Lung (tissue), 12 donors: ENCODE data around the gene CFAP100. TPM values are rescaled to one million over a fixed set of nuclear protein-coding genes. Genes with fewer than 3 reads are reported as not detected.

Source experiments
- ATAC-seq: fragments of 200-7000 bp; cut with Tn5 transposase; one replicate; pipeline ENCODE4 v1.9.1; 2020; ENCODE audit warnings: moderate number of reproducible peaks; ENCODE audit not compliant: insufficient read depth, low FRiP score
- DNase-seq, 3 donors: peaks; one replicate each; pipeline ENCODE4 v3.0.0-alpha.2; 2013 to 2017
- H3K27ac ChIP-seq, 2 donors: one replicate each; pipeline ENCODE4 v1.5.1; 2013; ENCODE audit warnings: mild to moderate bottlenecking in 2 of 2, moderate library complexity in 2 of 2, control low read depth in 1 of 2, inconsistent platforms in 1 of 2, low read depth in 1 of 2, low read length in 1 of 2
- H3K27me3 ChIP-seq, 3 donors: one replicate each; pipeline ENCODE4 v1.5.1; 2013; ENCODE audit warnings: low read length in 2 of 3; ENCODE audit not compliant: control insufficient read depth in 3 of 3, insufficient read depth in 3 of 3
- H3K36me3 ChIP-seq, 4 donors: one replicate each; pipeline ENCODE4 v1.5.1; 2013; ENCODE audit warnings: low read length in 4 of 4, mild to moderate bottlenecking in 1 of 4, moderate library complexity in 1 of 4; ENCODE audit not compliant: control insufficient read depth in 4 of 4, insufficient read depth in 4 of 4
- H3K4me1 ChIP-seq, 5 donors: one replicate each; pipeline ENCODE4 v1.5.1; 2013; ENCODE audit warnings: low read length in 5 of 5, mild to moderate bottlenecking in 2 of 5, moderate library complexity in 1 of 5; ENCODE audit not compliant: control insufficient read depth in 5 of 5, insufficient read depth in 5 of 5
- H3K4me3 ChIP-seq: one replicate; pipeline ENCODE4 v1.5.1; 2013; ENCODE audit warnings: mild to moderate bottlenecking, control low read depth, moderate library complexity
- H3K9ac ChIP-seq, 2 donors: one replicate each; pipeline ENCODE4 v1.5.1; 2013; ENCODE audit warnings: low read length in 2 of 2, control low read depth in 1 of 2; ENCODE audit not compliant: insufficient read depth in 1 of 2
- H3K9me3 ChIP-seq, 4 donors: one replicate each; pipeline ENCODE4 v1.5.1; 2013; ENCODE audit warnings: low read length in 3 of 4, mild to moderate bottlenecking in 1 of 4, moderate library complexity in 1 of 4; ENCODE audit not compliant: control insufficient read depth in 4 of 4, insufficient read depth in 3 of 4
- CTCF ChIP-seq: IDR thresholded peaks from 2 replicates; pipeline ENCODE4 v1.5.1; 2012; ENCODE audit warnings: mild to moderate bottlenecking; ENCODE audit errors: control extremely low read depth, extremely low read depth
- whole genome bisulfite sequencing, 2 donors: extraction: QIAGEN DNeasy Blood & Tissue Kit; methylation state at CpG; one replicate each; pipeline ENCODE4 v1.1.7; 2013; 5-methylcytosine and 5-hydroxymethylcytosine counted together
- polyA plus RNA-seq, 2 donors: library from polyadenylated mRNA; stranded (reverse); fragments of 200-250 nt; gene quantifications; one replicate each; pipeline ENCODE4 v1.2.1, GENCODE V29; 2013
- total RNA-seq, 2 donors: library from RNA; depleted of rRNA in 1 of 2; stranded (reverse); fragments of >200 nt in 1 of 2; gene quantifications; one replicate each; pipeline ENCODE4 v1.2.1, GENCODE V29; 2014 to 2021
- donor health status: control.
- donor health status: control.
- donor health status: Bipolar disorder and iron deficiency.
- donor health status: healthy.
- donor health status: DM: yes; HTN: yes; CAD: no.

The CFAP100 gene
- total and polyA plus RNA-seq, 4 donors: 7.7 to 31.9 (median 11.5) TPM

GRCh38 chr3:126459111-126459762 lies 64.5 kb downstream of the CFAP100 start:
- no peaks in the 10 kb centered on the region for H3K4me1 ChIP-seq
- H3K4me3 ChIP-seq: no peak overlapping the region
- H3K36me3 ChIP-seq: peaks cover 23 to 55% (median 33%) of the 10 kb centered on the region in 4 donors
- DNase-seq (peak in 1 of 3 donors; percentile 5), ATAC-seq (no peak)
- TF ChIP-seq CTCF: no peak
- H3K27me3 ChIP-seq: no peaks in the 10 kb centered on the region
- no peaks in the 10 kb centered on the region for H3K9me3 ChIP-seq
- H3K27ac ChIP-seq: no peak overlapping the region
- H3K9ac ChIP-seq: no peak overlapping the region
- 88 to 92% methylated on average over 7 of the region's 7 CpGs for WGBS, 2 donors

DNA sequence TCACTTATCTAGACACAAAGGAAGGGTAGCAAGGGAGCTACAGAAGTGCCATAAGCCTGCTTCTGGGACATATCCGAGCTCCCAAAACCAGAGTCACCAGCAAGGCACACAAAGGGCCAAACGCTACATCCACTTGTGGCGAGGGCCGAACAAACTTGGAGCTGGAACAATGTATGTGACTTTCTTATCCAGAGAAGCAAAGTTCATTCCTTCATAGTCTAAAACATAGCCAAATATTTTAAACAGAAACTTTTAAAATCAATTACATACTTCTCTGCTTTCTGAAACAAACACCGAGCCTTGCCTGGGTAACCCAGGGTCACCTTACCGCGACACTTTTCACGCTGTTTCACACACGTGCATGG lies 65.0 kb downstream of the CFAP100 start:
- 92 to 94% methylated on average over 9 of the region's 9 CpGs for WGBS, 2 donors
- no peaks in the 10 kb centered on the region for H3K9me3 ChIP-seq
- H3K4me3 ChIP-seq: no peak overlapping the region
- TF ChIP-seq CTCF: no peak
- no peak overlapping the region for H3K9ac ChIP-seq
- H3K27me3 ChIP-seq: no peaks in the 10 kb centered on the region
- DNase-seq (no peak), ATAC-seq (no peak)
- H3K27ac ChIP-seq: no peak overlapping the region
- H3K4me1 ChIP-seq: no peaks in the 10 kb centered on the region
- peaks cover 23 to 60% (median 34%) of the 10 kb centered on the region in 4 donors for H3K36me3 ChIP-seq

GRCh38 chr3:126460381-126460780 lies 65.7 kb downstream of the CFAP100 start:
- ATAC-seq: no peak
- H3K9ac ChIP-seq: no peak overlapping the region
- H3K36me3 ChIP-seq: peaks cover 25 to 66% (median 40%) of the 10 kb centered on the region in 4 donors
- H3K27me3 ChIP-seq: no peaks in the 10 kb centered on the region
- DNase-seq: peak in 1 of 3 donors; percentile 9
- H3K9me3 ChIP-seq: no peaks in the 10 kb centered on the region
- no peaks in the 10 kb centered on the region for H3K4me1 ChIP-seq
- TF ChIP-seq CTCF: no peak
- WGBS, 2 donors: 86 to 95% methylated on average over 7 of the region's 7 CpGs
- no peak overlapping the region for H3K27ac ChIP-seq
- H3K4me3 ChIP-seq: no peak overlapping the region
